Measurements from ENCODE around the gene GLRX2.
"Not testable (repeated sequence)": the region's sequence is repeated elsewhere in the genome, so short reads cannot be mapped to it uniquely, and the experiment has no call there.

Gene GLRX2, protein sequence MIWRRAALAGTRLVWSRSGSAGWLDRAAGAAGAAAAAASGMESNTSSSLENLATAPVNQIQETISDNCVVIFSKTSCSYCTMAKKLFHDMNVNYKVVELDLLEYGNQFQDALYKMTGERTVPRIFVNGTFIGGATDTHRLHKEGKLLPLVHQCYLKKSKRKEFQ

DNA sequence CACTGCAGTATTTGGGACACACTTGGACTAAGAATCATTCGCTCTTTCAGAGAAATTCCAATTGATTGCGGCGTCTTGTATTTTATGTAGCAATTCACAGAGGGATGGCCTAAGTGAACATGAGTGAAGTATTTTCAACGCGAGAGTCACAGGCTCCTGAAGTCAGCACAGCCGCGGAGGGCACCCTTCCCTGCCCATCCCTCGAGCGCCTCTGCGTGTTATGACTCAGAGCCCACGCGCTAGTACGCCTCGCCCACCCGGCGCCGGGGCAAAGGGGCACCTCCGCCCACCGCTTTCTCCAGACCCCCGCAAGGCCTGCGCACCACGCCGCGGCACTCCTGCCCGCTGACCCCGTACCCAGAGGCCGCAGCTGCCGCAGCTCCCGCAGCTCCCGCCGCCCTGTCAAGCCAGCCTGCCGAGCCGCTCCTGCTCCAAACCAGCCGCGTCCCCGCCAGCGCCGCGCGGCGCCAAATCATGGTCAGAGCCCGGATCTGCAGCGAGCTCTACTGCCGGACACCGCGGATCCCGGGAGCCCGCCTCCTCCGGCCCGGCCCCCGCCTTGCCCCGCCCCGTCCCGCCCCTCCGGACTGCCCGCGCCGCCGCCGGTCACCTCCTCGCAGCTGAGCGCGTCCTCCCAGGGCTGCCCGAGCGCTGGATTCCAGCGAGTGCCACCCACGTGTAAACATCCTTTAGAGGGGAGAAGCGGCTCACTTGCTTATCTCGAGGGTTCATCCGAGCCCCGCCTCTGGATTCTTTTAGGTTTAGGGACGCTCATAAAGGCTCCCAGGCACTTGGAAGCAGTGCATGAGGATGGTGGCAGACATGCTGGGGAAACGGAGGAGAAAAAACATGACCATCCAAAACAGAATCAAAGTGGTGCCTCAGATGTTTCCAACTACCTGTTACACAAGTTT, at the start of gene GLRX2:
Gene GLRX2 (minus strand): TSS at position 508 of the 914 bp plus-strand sequence. CDS start 32 bp downstream, at position 476.
- DNase-seq = peak; percentile 86

DNA sequence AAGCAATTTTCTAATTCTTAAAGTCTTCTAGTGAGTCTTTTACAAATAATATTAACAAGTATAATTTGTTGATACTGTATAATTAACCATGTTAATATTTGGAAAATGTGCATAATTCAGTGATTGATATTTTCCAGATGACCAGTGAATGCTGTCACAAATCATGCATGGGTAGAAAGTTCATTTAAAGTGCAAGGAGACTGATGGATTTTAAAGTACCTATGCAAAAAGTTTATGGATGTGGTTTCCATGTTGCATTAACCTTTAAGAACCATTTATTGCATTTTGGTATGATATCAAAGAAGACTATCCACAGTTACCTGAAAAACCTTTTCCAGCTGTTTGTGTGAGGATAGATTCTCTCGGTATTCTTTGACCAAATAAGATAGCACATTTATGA, 39.8 kb upstream of the GLRX2 start:
- no peak for DNase-seq

DNA sequence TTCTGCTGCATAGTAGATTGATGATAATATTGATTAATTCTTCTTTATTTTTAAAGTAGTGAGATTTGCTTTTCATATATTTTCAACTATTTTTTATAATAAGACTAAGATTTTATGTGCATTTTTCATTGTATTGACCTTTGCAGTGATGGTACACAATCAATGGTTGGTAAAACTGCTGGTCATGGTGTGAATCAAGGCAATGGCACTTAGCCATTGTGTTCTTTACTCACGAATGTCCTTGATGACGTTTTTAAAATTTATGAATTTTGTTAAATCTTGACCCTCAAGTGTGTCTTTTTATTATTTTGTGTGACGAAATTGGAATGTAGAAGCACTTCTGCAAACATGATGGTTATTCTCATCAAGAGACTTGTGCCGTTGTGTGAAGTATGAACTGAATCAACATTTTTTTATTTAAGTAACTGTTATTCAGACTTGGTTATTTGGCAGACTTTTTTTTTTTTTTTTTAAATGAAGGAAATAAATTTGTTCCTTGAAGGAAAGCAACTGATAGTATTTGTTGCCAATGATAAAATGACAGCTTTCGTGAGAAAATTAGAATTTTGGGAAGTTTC, 39.2 kb upstream of the GLRX2 start:
- DNase-seq = no peak

DNA sequence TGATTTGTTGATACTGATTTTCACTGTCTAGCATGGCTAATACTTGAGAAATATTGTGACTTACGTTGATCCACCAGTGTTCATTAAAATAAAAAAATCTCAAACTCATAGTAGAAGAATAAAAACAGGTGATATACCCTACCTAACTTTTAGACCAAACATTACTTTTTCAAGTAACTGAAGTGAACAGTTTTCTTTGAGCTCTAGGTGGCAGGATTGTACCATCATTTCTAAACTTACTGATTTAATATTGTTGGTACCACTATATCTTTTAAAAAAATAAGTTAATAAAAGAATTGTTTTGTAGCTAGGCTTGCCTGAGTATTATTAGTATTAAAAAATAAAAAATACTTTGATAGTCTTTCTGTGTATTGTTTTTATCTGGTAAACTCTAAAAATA, 38.1 kb upstream of the GLRX2 start:
- DNase-seq = no peak

DNA sequence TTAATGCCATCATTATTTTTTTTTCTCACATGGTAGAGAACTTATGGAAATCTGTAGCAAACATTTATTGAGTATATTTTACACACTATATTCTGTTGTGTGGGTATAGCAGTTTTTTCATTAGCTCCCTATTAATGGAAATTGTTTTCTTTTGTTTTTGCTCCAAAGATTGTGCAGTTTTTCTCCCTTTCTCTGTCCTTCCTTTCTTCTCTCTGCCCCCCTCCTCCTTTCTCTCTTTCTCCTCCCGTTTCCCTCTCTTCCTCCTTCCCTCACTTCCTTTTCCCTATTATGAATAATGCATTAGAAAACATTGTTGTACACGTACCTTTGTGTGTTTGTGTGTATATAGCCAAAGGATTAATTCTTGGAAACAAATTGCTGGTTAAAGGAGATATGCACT, 37.2 kb upstream of the GLRX2 start:
- DNase-seq = no peak

DNA sequence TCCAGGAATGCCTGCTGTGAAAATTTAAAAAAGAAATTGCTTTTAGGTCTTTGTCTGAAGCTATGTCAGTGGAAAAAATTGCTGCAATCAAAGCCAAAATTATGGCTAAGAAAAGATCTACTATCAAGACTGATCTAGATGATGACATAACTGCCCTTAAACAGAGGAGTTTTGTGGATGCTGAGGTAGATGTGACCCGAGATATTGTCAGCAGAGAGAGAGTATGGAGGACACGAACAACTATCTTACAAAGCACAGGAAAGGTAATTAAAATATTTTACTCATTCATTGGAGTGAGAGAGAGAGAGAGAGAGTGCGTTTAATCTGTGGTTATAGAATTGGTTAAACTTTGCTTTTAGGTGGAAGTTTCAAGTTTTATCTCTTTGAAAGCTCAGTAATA, 36.6 kb upstream of the GLRX2 start:
- no peak for DNase-seq

DNA sequence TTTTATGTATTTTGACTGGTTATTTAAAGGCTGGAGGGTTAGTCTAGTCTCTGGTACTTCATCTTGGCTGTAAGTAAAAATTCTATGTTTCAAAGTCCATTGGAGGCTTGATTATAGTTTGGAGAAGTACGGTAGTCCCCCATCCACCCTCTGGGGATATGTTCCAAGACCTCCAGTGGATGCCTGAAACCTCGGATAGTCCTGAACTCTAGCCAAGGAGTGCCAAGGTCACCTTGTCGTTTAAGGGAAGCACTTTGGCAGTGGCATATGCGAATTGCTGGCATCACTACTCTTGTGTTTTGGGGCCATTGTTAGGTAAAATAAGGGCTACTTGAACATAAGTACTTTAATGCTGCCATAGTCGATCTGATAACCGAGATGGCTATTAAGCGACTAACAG, 35.0 kb upstream of the GLRX2 start:
- no peak for DNase-seq

DNA sequence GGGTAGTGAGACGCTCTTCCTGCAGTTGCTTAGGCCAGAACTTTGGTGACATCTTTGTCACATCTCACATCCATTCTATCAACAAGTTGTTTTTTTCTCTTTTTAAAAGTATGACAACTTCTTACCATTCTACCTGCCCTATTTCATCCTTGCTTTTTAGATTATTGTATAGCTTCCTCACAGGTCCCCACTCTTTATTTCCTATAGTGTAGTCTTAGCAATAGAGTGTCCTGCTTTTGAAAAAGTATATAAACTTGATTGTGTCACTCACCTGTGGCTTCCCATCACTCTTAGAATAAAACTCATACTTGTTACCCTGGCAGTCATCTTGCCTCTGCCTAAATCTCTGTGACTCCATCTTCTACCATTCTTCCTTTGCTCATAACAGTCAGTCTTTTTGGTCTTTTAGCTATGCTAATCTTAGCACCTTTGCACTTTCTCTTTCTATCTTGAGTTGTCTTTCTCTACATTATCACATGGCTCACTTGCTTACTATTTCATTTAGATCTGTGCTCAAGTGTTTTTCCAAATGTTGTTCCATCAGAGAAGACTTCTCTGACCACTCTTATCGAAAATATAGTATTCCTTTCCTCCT, 26.1 kb upstream of the GLRX2 start:
- no peak for DNase-seq

DNA sequence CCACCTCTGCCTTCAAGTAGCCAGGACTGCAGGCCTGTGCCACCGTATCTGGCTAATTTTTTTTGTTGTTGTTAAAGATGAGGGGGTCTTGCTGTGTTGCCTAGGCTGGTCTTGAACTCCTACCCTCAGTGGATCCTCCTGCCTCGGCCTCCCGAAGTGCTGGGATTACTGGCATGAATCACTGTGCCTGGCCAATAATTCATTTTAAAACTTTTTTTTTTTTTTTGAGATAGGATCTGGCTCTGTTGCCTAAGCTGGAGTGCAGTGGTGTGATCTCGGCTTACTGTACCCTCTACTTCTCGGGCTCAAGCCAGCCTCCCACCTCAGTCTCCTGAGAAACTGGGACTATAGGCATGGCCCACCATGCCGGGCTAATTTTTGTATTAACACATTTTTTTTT, 20.2 kb upstream of the GLRX2 start:
- no peak for DNase-seq

DNA sequence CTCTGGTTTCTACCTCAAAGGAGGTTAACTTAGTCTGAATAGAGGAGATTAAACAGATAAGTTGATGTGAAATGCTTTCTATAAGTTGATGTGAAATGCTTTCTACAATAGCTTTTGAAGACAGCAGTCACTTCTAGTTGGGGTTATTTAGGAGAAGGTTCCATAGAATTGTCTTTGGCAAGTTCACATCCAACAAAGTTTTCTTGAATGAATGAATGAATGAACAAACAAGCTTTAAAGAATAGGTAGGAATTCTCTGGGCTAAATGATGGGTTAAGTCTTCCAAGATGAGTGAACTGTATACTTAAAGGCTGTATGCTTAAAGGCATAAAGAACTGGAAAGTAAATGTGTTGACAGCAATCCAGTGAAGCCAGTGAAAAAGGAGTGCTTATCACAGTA, 18.5 kb upstream of the GLRX2 start:
- no peak for DNase-seq

DNA sequence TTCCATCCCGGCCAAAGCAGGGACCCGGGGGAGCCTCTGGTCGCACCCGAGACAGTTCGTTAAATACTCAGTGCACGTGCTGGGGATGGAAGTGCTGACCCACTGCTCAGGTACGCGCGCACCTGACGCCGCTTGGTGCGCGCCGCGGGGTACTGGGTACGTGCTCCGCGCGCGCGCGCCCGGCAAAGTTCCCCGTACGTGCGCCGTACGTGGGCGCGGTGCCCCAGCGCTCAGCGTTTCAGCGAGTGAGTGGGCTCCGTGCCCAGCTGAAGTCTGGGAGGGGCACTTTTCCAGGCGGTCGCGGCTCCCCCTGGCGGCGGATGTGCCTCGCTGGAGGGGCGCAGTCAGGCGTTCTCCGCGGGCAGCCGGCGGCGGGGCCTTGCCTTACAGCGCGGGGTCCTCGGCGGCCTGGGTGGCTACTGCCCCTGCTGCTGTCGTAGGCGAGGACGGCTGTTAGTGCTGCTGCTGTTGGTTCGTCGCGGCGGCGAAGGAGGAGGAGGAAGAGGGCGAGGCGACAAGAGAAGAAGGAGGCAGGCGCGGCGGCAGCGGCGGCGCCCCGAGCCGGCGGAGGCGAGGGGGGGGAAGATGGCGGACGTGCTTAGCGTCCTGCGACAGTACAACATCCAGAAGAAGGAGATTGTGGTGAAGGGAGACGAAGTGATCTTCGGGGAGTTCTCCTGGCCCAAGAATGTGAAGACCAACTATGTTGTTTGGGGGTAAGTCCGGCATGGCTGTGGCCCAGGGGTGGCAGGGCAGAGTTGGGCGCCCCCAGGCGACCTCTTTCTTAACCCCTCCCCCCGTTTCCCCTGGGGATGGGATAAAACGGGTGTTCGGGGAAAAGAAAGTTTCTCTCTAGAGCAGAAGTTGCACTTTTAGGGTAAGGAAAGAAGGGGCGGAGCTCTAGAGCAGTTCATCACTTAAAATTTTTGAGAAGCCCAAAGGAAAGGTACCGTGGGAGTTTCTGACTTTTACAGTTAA, 16.7 kb upstream of the GLRX2 start, which contains the start of gene CDC73:
Gene CDC73 (plus strand): TSS at position 416 of the 978 bp plus-strand sequence. CDS start 170 bp downstream, at position 586.
- DNase-seq = peak; percentile 96

DNA sequence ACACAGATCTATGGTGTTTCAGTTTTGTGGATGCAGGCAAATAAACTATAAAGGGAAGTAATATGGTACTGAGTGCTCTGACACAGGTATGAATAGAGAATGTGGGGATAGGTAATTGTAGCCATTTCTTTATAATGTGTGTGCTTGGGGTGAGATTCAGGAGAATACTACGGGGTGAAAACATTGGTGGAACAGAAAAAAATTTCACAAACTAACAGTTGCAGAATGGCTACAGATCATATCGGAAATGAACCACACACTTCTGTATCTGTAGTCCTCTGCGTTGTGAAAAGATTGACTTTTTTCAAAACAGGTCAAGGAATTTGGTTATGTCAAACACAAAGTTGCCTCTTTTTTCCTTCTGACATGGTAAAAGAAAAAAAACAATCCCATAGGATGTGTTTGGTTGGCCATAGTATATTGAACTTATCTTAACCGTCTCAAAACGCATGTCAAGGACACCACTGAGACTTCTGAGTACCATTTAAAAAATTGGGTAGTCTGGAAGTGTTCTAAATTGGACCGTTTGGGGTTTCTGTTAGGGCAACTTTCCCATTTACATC, 15.5 kb upstream of the GLRX2 start:
- DNase-seq = no peak

DNA sequence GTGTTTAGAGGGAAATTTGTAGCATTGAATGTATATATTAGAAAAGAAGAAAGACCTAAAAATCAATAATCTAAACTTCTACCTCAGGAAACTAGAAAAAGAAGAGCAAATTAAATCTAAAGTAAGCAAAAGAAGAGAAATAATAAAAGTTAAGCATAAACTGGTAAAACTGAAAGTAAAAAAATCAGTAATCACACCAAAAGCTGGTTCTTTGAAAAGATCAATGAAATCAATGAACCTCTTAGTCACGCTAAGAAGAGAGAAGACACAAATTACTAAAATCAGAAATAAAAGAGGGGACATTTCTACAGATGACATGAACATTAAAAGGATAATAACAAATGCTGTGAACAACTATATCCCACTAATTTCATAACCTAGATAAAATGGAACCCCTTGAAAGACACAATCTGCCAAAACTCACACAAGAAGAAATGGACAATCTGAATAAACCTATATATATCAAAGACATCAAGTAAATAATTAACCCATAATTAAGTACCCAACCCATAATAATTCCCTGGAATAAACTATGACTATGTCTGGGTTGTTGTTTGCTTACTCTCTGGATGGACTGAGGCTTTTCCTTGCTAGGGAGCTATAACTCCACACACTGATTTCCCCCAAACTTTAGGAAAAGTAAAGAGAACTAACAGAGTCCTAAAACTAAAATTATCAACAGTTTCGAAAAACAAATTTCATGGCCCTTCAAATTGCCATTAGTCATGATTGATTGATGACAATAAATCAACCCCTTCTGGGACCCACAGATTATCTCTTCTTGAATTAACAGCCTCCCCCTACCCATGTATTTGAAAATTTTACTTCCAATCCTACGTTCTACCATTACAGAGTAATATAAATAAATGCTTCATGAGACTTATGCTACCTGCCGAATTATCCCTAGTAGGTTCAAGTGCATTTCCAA, 13.9 kb upstream of the GLRX2 start:
- DNase-seq = no peak

DNA sequence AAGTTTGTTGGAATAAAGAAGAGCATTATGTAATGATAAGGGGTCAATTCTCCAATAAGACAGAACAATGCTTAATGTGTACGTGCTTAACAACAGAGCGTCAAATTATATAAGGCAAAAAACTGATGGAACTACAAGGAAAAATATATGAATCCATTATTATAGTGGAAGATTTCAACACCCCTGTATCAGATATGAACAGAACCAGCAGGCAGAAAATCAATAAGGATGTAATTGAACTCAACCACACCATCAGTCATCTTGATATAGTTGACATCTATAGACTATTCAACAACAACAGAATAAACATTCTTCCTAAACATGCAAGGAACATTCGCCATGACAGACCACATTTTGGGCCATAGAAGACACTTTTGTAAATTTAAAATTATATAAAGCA, 13.0 kb upstream of the GLRX2 start:
- DNase-seq = no peak

DNA sequence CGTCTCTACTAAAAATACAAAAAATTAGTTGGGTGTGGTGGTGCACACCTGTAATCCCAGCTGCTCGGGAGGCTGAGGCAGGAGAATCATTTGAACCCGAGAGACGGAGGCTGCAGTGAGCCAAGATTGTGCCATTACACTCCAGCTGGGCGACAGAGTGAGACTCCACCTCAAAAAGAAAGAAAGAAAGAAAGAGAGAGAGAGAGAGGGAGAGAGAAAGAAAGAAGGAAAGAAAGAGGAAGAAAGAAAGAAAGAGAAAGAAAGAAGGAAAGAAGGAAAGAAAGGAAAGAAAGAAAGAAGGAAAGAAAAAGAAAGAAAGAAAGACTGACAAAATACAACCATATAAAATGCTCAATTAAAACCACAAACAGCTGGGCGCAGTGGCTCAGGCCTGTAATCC, 12.0 kb upstream of the GLRX2 start:
- DNase-seq = not testable (repeated sequence)

DNA sequence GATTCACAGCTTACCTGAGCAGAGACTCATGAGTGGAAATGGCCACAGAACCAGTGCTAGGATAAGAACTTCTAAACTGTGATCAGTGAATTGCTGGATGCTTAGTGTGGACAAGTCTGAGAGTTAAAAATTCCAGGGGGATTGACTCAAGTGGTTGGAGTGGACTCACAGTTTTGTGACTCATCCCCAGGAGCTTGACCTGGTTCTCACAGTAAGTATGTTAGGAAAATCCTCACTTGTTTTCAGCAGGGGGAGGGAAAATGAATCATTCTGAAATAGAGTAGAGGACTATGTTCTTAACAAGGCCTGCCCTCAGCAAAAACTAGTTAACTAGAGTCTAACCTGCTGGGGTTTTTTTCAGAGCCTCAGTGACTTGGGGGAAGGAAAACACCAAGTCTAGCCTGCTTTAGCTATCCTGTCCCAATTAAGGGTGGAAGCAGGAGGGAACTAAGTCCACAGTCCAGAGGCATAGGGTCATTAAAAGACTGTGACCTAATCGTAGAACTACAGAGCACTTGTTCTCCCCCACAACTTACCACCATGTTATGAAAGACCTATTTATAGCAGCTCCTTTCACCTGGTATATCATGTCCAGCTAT, 10.5 kb upstream of the GLRX2 start:
- no peak for DNase-seq

DNA sequence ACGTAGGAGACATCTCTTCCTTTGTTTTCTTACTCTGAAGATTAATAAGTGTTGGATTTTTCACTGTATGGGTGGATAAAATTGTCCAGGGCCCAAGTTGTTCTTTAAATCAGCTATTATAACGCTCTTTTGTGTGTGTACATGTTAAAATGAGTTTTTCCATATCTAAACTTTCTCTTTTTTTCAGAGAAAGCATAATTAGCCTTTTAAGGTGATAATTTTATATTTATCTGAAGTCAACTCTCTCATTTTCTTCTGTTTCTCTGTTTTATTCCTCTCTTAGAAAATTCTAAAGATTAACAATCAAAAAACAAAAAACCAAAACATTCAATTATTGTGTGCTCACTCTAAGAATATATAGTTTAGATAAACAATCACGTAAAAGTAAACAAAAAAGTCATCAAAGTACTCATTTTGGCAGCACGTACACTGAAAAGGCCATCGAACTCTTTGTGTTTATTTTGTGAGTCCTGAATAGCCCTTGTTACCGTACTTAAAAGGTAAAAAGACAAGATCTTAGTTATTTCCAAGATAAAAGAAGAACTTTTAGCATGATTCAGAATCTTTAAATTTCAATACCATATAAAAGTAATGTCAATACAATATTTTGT, 9.4 kb upstream of the GLRX2 start:
- DNase-seq = no peak

DNA sequence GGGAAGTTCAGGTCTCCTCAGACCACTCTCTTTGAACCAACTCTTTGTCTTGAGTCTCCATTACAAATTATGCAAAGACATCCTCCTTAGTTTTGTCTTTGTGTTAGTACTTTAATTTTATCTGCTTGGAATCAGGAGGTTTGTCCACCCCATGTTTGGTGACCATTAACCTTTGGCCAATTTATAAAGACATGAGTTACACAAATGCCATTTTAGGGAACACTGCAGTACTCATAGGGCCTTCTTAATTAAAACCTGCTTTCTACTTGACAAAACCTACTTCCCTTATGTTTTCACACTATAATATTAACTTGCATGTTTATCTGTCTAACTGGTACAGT, 8.7 kb upstream of the GLRX2 start:
- DNase-seq = no peak

DNA sequence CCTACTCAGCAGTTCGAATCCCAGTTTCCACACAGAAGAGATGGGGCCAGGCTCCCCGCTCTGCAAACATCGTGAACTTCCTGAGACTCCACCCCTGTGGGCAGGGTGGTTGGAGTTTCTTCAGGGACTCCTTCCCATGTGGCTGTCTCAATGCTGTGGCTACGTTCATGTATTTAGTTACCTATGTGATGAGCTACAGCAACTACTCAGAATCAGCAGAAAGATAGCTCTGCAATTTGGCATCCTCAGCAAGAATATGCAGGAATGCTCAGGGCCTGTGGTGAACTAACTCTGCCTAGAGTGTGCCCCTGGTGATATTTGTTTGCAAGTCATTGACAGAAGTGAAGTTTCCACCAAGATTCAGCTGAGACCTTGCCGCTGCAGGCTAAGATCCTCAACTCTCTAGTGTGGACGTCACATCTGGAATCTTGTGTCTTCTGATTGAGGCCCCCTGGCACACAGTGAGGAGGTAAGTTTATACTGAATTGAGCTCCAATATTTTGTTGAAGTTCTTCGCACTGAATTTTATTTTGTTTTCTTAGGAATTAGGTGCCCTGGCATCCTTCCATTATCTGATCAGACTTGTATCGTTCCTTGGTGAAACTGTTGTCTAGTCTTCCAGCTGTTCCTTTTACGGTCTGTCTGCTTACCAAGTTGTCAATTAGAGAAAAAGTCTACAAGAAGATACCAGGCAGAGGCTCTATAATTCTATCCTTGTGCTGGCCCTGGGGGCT, 8.2 kb upstream of the GLRX2 start:
- no peak for DNase-seq
